HG02970 (cell line): ENCODE data around the gene OR9Q1.

Source experiments
- ATAC-seq: cut with Tn5 transposase; IDR thresholded peaks from one replicate; pipeline ENCODE4 v1.9.1; 2021; ENCODE audit warnings: mild to moderate bottlenecking, moderate library complexity, moderate number of reproducible peaks; ENCODE audit not compliant: unreplicated experiment, low FRiP score

The OR9Q1 gene

DNA sequence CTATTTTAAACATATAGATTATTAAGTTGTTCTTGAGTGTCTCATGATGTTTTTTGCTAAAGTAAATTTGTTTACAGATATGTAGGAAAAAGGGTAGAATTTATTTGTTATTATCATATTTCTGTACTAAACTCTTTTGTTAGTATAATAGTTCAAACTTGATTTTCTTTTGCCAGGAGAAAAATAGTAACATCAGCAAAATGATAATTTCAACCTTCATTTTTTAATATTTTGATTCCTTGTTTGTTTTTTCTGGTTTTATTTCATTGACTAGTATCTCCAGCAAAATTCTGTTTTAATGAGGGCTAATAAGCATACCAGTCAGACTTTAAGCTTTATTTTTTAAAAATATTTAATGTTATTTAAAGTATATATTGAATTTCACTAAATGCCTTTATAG is 192.8 kb downstream of the OR9Q1 start:
- no peak for ATAC-seq

DNA sequence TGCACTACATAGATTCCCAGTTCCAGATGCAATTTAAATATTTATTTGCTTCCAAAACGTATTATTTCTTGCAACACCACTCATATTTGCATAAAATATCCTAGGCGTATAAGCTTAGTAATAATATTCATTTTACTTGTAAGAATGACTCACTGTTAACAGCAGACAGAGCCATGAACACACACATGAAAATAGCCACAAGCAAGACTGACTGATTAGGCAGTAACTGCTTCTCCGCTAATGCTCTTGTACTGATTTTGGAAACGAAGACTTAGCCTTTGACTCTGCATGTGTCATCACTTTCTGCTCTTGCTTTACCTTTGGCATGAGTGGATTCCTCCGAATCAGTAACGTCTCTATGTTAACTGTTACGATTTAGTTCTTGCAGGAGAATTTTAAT is 199.0 kb downstream of the OR9Q1 start:
- ATAC-seq = no peak

DNA sequence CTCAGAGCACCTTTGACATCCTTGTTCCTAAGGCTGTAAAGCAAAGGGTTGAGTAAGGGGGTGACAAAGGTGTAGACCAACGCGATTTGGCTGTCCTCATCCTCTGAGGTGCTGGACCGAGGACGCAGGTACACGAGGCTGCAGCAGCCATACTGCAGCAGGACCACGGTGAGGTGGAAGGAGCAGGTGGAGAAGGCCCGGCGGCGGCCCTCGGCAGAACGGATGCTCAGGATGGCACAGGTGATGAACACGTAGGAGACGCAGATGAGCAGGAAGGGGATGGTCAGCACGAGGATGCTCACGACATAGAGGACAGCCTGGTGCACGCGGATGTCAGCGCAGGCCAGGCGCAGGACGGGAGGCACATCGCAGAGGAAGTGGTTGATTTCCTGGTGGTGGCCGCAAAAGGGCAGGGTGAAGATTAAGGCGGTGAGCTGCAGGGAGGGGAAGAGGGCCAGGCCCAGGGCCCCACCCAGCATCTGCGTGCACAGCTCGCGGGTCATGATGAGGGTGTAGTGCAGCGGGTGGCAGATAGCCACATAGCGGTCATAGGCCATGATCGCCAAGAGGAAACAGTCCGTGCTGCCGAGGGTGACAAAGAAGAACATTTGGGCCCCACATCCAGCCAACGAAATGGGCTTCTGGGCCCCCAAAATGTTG is 204.4 kb downstream of the OR9Q1 start:
- no peak for ATAC-seq
